ENCODE data around the gene ACAD10.
"Not testable (repeated sequence)": the region's sequence is repeated elsewhere in the genome, so short reads cannot be mapped to it uniquely, and the experiment has no call there.

Gene ACAD10

GRCh38 chr12:111759991-111760390, 74.1 kb downstream of the ACAD10 start:
- no peak for TF ChIP-seq CTCF (IDR thresholded peaks at IDR 0.05; ENCODE audit: insufficient read depth, low read length, missing control alignments)
- H3K4me3 ChIP-seq (ENCODE audit: low read depth, low read length), result no peak overlapping the region
- ChIA-PET POLR2A (interaction anchor here (0.8 kb wide), 1 partner anchor 82 kb away, joined by 3 read pairs; the partner anchor contains the start of gene MAPKAPK5), CTCF (interaction anchor here (1.3 to 10.3 kb wide), 3 partner anchors 11 to 53 kb away, joined by 3 to 209 read pairs (median 10); no protein-coding TSS in a partner anchor)
- no peak for DNase-seq (ENCODE audit: low read depth, low spot score)

GRCh38 chr12:111761099-111761498, 75.2 kb downstream of the ACAD10 start:
- H3K4me3 ChIP-seq (ENCODE audit: low read depth, low read length), result no peak overlapping the region
- POLR2A ChIA-PET, result interaction anchor here (0.8 kb wide), 1 partner anchor 120 kb away, joined by 4 read pairs; no protein-coding TSS in a partner anchor
- CTCF ChIA-PET, result interaction anchor here (1.2 to 3.0 kb wide), 4 partner anchors 10 to 51 kb away, joined by 3 to 19 read pairs (median 7); no protein-coding TSS in a partner anchor

GRCh38 chr12:111761706-111762105, 75.9 kb downstream of the ACAD10 start:
- POLR2A ChIA-PET, result interaction anchor here (0.8 kb wide), 1 partner anchor 120 kb away, joined by 4 read pairs; no protein-coding TSS in a partner anchor
- H3K4me3 ChIP-seq (ENCODE audit: low read depth, low read length), result no peak overlapping the region
- no peak for DNase-seq (ENCODE audit: low read depth, low spot score)
- CTCF ChIA-PET, result interaction anchor here (0.7 to 2.9 kb wide), 3 partner anchors 14 to 51 kb away, joined by 3 to 19 read pairs (median 4); no protein-coding TSS in a partner anchor
- TF ChIP-seq CTCF (IDR thresholded peaks at IDR 0.05; ENCODE audit: insufficient read depth, low read length, missing control alignments), result no peak

More at GRCh38 chr12:111761099-111761498, 75.2 kb downstream of the ACAD10 start:
- TF ChIP-seq CTCF (IDR thresholded peaks at IDR 0.05; ENCODE audit: insufficient read depth, low read length, missing control alignments), result no peak
- no peak for DNase-seq (ENCODE audit: low read depth, low spot score)

- POLR2A ChIA-PET; H3K4me3 ChIP-seq (ENCODE audit: low read depth, low read length); DNase-seq (ENCODE audit: low read depth, low spot score): not testable (repeated sequence)
- CTCF ChIA-PET, result interaction anchor here (1.5 to 2.5 kb wide), 3 partner anchors 10 to 49 kb away, joined by 3 to 9 read pairs (median 8); no protein-coding TSS in a partner anchor
These were observed 77.7 kb downstream of the ACAD10 start for GRCh38 chr12:111763552-111763951.

GRCh38 chr12:111764120-111764821, 78.4 kb downstream of the ACAD10 start:
- ChIA-PET CTCF (interaction anchor here (1.1 to 2.5 kb wide), 6 partner anchors 10 to 48 kb away, joined by 3 to 9 read pairs (median 4); no protein-coding TSS in a partner anchor), POLR2A (no interaction called here)
- H3K4me3 ChIP-seq (ENCODE audit: low read depth, low read length), result no peak overlapping the region
- TF ChIP-seq CTCF (IDR thresholded peaks at IDR 0.05; ENCODE audit: insufficient read depth, low read length, missing control alignments), result no peak
- no peak for DNase-seq (ENCODE audit: low read depth, low spot score)

GRCh38 chr12:111766608-111767361, 80.9 kb downstream of the ACAD10 start, which contains the start of gene ALDH2:
TSS of gene ALDH2 (plus strand) at chr12:111766933. CDS start at chr12:111766983, 50 bp downstream.
- CTCF ChIA-PET, result interaction anchor here (0.8 to 0.9 kb wide), 2 partner anchors 13 to 46 kb away, joined by 3 read pairs; no protein-coding TSS in a partner anchor
- TF ChIP-seq CTCF (IDR thresholded peaks at IDR 0.05; ENCODE audit: insufficient read depth, low read length, missing control alignments), result peak; percentile 3
- POLR2A ChIA-PET, result no interaction called here
- DNase-seq (ENCODE audit: low read depth, low spot score), result no peak
- H3K4me3 ChIP-seq (ENCODE audit: low read depth, low read length), result peak within 1 kb of the TSS; percentile 70
